Activated CD4-positive, alpha-beta T cell treated with anti-CD3 and anti-CD28 coated beads for 36 hours (primary cell): ENCODE measurements around the gene GPR153. TPM values are rescaled to one million over a fixed set of nuclear protein-coding genes. Genes with fewer than 3 reads are reported as not detected.
A peak's percentile ranks its signal among the peaks of the same experiment; 100 is the strongest.

Experiments used
- ATAC-seq: fragments of 200-7000 bp; cut with Tn5 transposase; one replicate; pipeline ENCODE4 v1.10.0; 2021; ENCODE audit warnings: mild to moderate bottlenecking, moderate library complexity
- CTCF ChIA-PET: fragments of 350-600 bp; sonication (Branson Sonifier 250); formaldehyde crosslinking; loops from one replicate; lab custom pipeline; 2021; ENCODE audit warnings: antibody characterized with exemption; lab: Charles Lee
- POLR2A ChIA-PET: fragments of 350-600 bp; sonication (Branson Sonifier 250); formaldehyde crosslinking; loops from one replicate; lab custom pipeline; 2021; ENCODE audit warnings: antibody characterized with exemption, inconsistent platforms; lab: Charles Lee
- DNase-seq: peaks from one replicate; pipeline ENCODE4 v3.0.0-alpha.2; 2020
- H3K27ac Mint-ChIP-seq: one replicate; pipeline ENCODE4 v1.8.0; 2021; ENCODE audit warnings: mixed read lengths
- H3K27me3 Mint-ChIP-seq: one replicate; pipeline ENCODE4 v1.8.0; 2021; ENCODE audit warnings: mixed read lengths
- H3K36me3 Mint-ChIP-seq: one replicate; pipeline ENCODE4 v1.8.0; 2021; ENCODE audit warnings: low read depth, mixed read lengths
- H3K4me1 Mint-ChIP-seq: one replicate; pipeline ENCODE4 v1.8.0; 2021; ENCODE audit warnings: mixed read lengths
- H3K4me3 Mint-ChIP-seq: one replicate; pipeline ENCODE4 v1.8.0; 2021; ENCODE audit warnings: mild to moderate bottlenecking, moderate library complexity, mixed read lengths
- H3K9me3 Mint-ChIP-seq: one replicate; pipeline ENCODE4 v1.8.0; 2021; ENCODE audit warnings: low read depth, mixed read lengths
- intact Hi-C, 2 experiments: fragments of 100-400 bp; cut with DNase I in 1 of 2; cut with micrococcal nuclease in 1 of 2; formaldehyde crosslinking; loops; one replicate each; pipeline versions ENCODE4 v1.14.2 to v1.15.1; 2022 to 2024; cut with DNase I, micrococcal nuclease
- total RNA-seq, 2 experiments: library from RNA; stranded (reverse); gene quantifications; one replicate each; pipeline ENCODE4 v1.2.3, GENCODE V29; 2021

The GPR153 gene
- total RNA-seq, 2 experiments from 2014 or later: 0.16 to 0.25 TPM

DNA sequence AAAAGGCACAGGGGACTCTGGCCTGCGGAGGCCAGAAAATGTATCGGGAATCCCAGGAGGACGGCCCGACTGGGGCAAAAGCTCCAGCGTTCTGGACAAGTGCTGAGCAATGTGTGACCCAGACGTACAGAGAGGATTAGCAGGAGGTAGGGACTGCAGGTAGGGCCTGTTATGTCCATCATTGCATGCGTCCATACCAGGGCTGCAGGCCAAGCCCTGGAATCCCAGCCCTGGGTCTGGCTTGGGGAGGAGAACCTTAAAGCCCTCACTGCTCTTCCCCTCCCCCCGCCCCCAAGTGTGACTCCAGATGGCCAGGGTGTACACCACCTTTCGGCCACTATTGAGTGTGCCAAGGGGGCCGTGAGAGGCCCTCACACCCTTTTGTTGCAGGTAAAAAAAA, 53.0 kb downstream of the GPR153 start:
- ATAC-seq (no peak), DNase-seq (no peak)
- H3K27me3 Mint-ChIP-seq: peaks cover 11% of the 10 kb centered on the region
- H3K4me1 Mint-ChIP-seq: peaks cover 3% of the 10 kb centered on the region
- no peak overlapping the region for H3K27ac Mint-ChIP-seq
- CTCF ChIA-PET: interaction anchor here (1.1 to 1.4 kb wide), 3 partner anchors 23 to 199 kb away, joined by 3 to 4 read pairs (median 3); no protein-coding TSS in a partner anchor
- H3K9me3 Mint-ChIP-seq: no peaks in the 10 kb centered on the region
- POLR2A ChIA-PET: interaction anchor here (0.7 kb wide), 2 partner anchors 27 to 341 kb away, joined by 3 to 6 read pairs; no protein-coding TSS in a partner anchor
- intact Hi-C loops: no loop called here
- H3K36me3 Mint-ChIP-seq: no peaks in the 10 kb centered on the region
- H3K4me3 Mint-ChIP-seq: no peak overlapping the region

DNA sequence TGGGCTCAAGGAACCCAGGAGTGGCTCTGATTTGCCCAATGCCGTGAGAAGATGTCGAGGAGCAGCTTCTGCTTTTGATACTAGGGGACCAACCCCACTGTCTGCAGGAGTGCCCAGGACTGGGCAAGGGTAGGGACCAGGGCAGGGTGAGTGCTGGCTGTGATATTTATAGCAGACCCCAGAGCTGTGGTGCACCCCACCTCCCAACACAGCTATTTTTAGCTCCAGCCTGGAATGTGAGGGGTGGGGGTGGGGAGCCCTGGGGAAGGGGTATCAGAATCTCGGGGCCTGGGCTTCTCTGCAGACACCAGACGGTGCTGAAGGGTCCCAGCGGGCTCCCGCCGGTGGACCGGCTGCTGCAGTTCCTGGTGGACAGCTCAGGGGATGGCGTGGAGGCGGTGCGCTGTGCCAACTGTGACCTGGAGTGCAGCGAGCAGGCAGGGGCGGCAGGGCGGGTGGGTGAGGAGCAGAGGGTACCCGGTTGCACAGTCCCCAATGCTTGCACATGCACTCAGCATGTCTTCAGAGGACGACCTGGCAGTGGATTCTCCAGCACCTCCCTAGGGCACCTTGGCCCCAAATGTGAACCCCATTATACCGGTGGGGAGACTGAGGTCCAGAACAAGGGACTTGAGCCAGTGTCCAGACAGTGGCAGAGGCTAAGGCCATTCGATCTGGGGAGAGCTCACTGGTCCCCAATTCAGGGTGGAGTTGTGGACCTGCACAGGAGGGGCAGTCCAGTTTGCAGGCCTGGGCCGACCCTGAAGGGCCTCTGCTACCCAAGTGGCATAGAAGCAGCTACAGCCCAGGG, 53.6 kb downstream of the GPR153 start:
- intact Hi-C loops: no loop called here
- H3K4me1 Mint-ChIP-seq: peaks cover 3% of the 10 kb centered on the region

DNA sequence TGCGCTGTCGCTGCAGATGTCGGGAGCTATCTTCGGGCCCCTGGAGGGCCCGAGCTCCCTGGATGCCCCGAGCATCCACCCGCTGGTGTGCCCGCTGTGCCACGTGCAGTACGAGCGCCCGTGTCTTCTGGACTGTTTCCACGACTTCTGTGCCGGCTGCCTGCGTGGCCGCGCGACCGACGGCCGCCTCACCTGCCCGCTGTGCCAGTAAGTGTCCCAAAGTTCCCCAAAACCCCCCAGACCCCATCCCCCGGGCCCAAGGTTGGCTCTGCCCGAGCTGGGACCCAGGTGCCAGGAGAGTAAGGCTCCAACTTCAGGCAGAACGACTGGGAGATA, 54.4 kb downstream of the GPR153 start:
- Mint-ChIP-seq H3K27ac (no peak overlapping the region), H3K9me3 (no peaks in the 10 kb centered on the region), H3K4me3 (peak overlapping the region; percentile 77), H3K4me1 (peaks cover 3% of the 10 kb centered on the region), H3K27me3 (peaks cover 8% of the 10 kb centered on the region), H3K36me3 (no peaks in the 10 kb centered on the region)
- POLR2A ChIA-PET: interaction anchor here (0.9 to 1.1 kb wide), 3 partner anchors 17 to 28 kb away, joined by 3 to 4 read pairs (median 4); no protein-coding TSS in a partner anchor
- DNase-seq (no peak), ATAC-seq (peak; percentile 8)
- CTCF ChIA-PET: interaction anchor here (0.6 to 1.8 kb wide), 11 partner anchors 9 to 323 kb away, joined by 3 to 6 read pairs (median 4); no protein-coding TSS in a partner anchor
- intact Hi-C loops: loop anchor here in 1 of 2 experiments (1.0 kb wide), 1 partner anchor 29 kb away; the partner anchor contains the start of gene ICMT

More for the DNA sequence above, 53.6 kb downstream of the GPR153 start:
- Mint-ChIP-seq H3K36me3 (no peaks in the 10 kb centered on the region), H3K9me3 (no peaks in the 10 kb centered on the region), H3K4me3 (peak overlapping the region; percentile 77), H3K27ac (no peak overlapping the region), H3K27me3 (peaks cover 8% of the 10 kb centered on the region)
- POLR2A ChIA-PET: interaction anchor here (0.9 to 1.1 kb wide), 2 partner anchors 21 to 28 kb away, joined by 3 to 4 read pairs; no protein-coding TSS in a partner anchor
- CTCF ChIA-PET: interaction anchor here (0.7 to 1.8 kb wide), 7 partner anchors 22 to 39 kb away, joined by 3 to 5 read pairs (median 4); no protein-coding TSS in a partner anchor
- DNase-seq: no peak
- no peak for ATAC-seq

DNA sequence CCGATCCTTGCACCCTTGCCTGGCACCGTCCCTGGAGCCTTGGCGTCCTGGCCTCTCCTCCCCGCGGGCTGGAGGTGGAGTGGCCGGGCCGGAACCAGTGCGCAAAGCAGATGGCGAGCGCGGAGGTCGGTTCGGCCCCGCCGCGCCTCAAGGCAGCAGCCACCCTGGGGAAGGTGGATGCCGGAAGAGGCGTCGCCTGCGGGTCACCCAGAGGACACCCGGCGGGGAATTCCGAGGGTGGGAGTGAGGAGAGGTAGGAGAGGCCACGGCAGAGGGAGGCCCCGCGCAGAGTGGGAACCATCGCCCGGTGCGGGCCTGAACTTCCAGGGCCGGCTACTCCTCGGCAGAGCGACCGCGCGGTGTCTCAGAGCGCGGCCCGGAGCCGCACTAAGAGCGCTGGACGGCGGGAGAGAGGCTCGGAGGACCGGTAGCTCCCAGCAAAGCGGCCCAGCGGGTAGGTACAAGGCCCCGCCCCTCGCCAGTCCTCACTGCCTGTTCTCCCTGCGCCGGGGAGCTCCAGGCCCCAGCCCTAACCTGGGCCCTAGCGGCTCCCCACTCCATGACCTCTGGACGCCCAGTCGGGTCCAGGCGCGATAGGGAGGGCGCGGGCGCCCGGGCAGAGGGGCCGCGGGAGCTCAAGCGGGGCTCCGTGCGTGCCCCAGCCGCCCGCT, 54.9 kb downstream of the GPR153 start, which contains the start of gene RNF207:
Gene RNF207 (plus strand): TSS at position 271 of the 671 bp plus-strand sequence. CDS start 417 bp downstream, outside the sequence.
- POLR2A ChIA-PET: interaction anchor here (1.0 to 1.1 kb wide), 2 partner anchors 16 to 29 kb away, joined by 4 read pairs; no protein-coding TSS in a partner anchor
- Mint-ChIP-seq H3K4me1 (peaks cover 3% of the 10 kb centered on the region), H3K27ac (peak within 1 kb of the TSS; percentile 67), H3K27me3 (peaks cover 8% of the 10 kb centered on the region), H3K9me3 (no peaks in the 10 kb centered on the region), H3K4me3 (peak within 1 kb of the TSS; percentile 77), H3K36me3 (no peaks in the 10 kb centered on the region)
- DNase-seq (peak; percentile 85), ATAC-seq (peak; percentile 75)
- intact Hi-C loops: loop anchor here (1.0 to 2.0 kb wide), 2 partner anchors 29 kb away; partner anchors contain the start of gene ICMT (in 2 of the 2)
- CTCF ChIA-PET: interaction anchor here (0.6 to 2.3 kb wide), 12 partner anchors 8 to 323 kb away, joined by 3 to 10 read pairs (median 4); no protein-coding TSS in a partner anchor

DNA sequence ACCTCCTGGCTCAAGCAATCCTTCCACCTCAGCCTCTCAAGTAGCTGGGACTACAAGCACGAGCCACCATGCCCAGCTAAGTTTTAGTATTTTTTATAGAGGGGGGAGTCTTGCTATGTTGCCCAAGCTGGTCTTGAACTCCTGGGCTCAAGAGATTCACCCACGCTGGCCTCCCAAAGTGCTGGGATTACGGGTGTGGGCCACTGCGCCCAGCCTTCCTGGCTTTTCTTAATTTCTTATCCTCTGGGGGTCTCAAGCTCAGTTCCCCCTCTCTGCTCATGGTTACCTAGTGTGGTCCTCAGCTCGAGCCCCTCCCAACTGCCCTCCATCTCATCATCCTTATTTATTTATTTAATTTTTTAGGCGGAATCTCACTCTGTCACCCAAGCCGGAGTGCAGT, 58.6 kb downstream of the GPR153 start:
- ATAC-seq (no peak), DNase-seq (no peak)
- H3K4me1 Mint-ChIP-seq: peaks cover 26% of the 10 kb centered on the region
- POLR2A ChIA-PET: no interaction called here
- intact Hi-C loops: loop anchor here in 1 of 2 experiments (5.0 kb wide), 1 partner anchor 95 kb away; no protein-coding TSS in a partner anchor
- no peak overlapping the region for H3K27ac Mint-ChIP-seq
- H3K9me3 Mint-ChIP-seq: no peaks in the 10 kb centered on the region
- CTCF ChIA-PET: interaction anchor here (0.6 to 1.6 kb wide), 4 partner anchors 12 to 460 kb away, joined by 3 to 9 read pairs (median 4); no protein-coding TSS in a partner anchor
- peaks cover 16% of the 10 kb centered on the region for H3K36me3 Mint-ChIP-seq
- H3K4me3 Mint-ChIP-seq: no peak overlapping the region
- H3K27me3 Mint-ChIP-seq: no peaks in the 10 kb centered on the region

DNA sequence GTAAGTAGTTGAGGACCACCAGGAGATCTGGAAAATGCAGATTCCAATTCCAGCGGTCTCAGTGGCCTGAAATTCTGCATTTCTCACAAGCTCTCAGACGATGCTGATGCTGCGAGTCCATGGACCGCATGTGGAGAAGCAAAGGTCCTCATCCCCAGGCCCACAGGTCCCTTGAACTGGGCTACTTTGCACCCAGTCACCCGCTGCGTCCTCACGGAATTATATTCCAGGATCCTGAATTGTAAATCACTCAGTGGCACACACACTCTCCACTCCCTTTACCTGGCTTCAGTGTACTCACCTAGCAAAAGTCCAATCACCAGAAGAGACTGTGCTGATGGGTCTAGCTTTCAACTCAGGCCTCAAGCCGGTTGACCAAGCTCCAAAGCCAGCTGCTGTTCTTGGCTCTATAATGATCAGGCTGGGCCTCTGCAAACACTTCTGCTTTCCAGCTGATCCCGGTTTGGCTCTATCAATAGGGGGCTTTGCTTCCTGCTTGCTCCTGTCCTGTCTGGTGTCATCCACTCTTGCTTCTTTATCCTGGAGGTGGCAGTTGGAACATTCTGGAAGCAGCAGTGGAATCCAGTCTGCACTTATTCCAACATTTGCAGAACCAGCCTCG, 60.6 kb downstream of the GPR153 start:
- intact Hi-C loops: loop anchor here in 1 of 2 experiments (5.0 kb wide), 1 partner anchor 93 kb away; no protein-coding TSS in a partner anchor

DNA sequence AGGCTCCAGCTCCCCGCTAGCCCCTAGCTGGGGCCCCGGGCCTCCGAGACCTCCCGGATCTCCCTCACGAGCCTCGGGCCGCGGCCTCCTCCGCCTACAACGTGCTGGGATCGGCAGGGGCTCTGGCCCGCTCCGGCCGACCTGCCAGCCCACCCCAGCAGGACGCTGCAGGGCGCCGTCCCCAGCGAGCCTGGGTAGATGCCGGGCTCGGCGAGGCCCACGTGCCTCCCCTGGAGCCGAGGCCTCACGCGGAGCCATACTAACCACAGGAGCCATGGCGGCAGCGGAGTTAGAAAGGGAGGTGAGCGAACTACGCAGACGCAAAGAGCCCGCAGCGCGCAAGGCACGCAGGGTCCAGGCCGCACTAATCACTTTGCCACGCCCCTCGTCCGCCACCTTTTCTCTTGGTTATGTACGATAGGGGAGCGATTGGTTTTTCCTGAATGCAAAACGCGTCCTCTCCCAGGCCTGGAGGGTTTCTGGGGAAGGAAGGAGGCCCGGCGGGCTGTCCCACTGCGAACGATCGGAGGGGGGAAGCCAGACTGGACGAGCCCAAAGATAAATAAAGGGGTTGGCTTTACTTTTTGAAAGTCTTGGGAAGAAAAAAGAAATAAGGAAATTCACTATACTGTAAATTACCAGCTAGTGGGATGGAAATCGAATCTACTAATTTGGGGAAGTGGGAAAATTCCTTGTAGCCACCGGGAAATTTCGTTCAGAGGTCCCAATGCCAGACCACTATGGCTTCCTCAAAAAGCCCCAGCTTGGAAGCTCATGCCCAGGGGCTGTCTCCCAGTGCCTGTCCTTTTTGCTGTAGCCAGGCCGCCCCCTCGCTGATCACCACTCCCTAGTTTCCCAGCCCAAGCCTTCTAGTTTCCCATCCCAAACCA, 61.4 kb downstream of the GPR153 start, which contains the start of gene RPL22:
Gene RPL22 (minus strand): TSS at position 298 of the 890 bp plus-strand sequence. CDS start 22 bp downstream, at position 276.
- H3K4me1 Mint-ChIP-seq: peaks cover 39% of the 10 kb centered on the region
- no peaks in the 10 kb centered on the region for H3K27me3 Mint-ChIP-seq
- intact Hi-C loops: loop anchor here (1.0 to 5.0 kb wide), 10 partner anchors 36 to 585 kb away; partner anchors contain the start of genes NPHP4 (in 2 of the 2), ACOT7 (in 1 of the 2), ICMT (in 1 of the 2) and KLHL21 (in 1 of the 2)
- DNase-seq: peak; percentile 99
- H3K9me3 Mint-ChIP-seq: no peaks in the 10 kb centered on the region
- H3K27ac Mint-ChIP-seq: peak within 1 kb of the TSS; percentile 96
- CTCF ChIA-PET: interaction anchor here (0.6 to 1.2 kb wide), 3 partner anchors 86 to 290 kb away, joined by 3 to 4 read pairs (median 3); no protein-coding TSS in a partner anchor
- POLR2A ChIA-PET: interaction anchor here (0.7 to 1.0 kb wide), 2 partner anchors 14 to 645 kb away, joined by 3 to 4 read pairs; no protein-coding TSS in a partner anchor
- ATAC-seq: peak; percentile 99
- H3K4me3 Mint-ChIP-seq: peak within 1 kb of the TSS; percentile 99
- H3K36me3 Mint-ChIP-seq: peaks cover 33% of the 10 kb centered on the region

More for the DNA sequence above, 60.6 kb downstream of the GPR153 start:
- no peak for ATAC-seq
- peaks cover 30% of the 10 kb centered on the region for H3K36me3 Mint-ChIP-seq
- no peaks in the 10 kb centered on the region for H3K9me3 Mint-ChIP-seq
- H3K4me1 Mint-ChIP-seq: peaks cover 39% of the 10 kb centered on the region
- H3K4me3 Mint-ChIP-seq: peak overlapping the region; percentile 99
- no peak for DNase-seq
- POLR2A ChIA-PET: interaction anchor here (0.7 kb wide), 1 partner anchor 644 kb away, joined by 4 read pairs; no protein-coding TSS in a partner anchor
- H3K27ac Mint-ChIP-seq: peak overlapping the region; percentile 95
- no peaks in the 10 kb centered on the region for H3K27me3 Mint-ChIP-seq
- CTCF ChIA-PET: interaction anchor here (0.5 to 1.2 kb wide), 4 partner anchors 44 to 289 kb away, joined by 3 to 4 read pairs (median 3); no protein-coding TSS in a partner anchor

DNA sequence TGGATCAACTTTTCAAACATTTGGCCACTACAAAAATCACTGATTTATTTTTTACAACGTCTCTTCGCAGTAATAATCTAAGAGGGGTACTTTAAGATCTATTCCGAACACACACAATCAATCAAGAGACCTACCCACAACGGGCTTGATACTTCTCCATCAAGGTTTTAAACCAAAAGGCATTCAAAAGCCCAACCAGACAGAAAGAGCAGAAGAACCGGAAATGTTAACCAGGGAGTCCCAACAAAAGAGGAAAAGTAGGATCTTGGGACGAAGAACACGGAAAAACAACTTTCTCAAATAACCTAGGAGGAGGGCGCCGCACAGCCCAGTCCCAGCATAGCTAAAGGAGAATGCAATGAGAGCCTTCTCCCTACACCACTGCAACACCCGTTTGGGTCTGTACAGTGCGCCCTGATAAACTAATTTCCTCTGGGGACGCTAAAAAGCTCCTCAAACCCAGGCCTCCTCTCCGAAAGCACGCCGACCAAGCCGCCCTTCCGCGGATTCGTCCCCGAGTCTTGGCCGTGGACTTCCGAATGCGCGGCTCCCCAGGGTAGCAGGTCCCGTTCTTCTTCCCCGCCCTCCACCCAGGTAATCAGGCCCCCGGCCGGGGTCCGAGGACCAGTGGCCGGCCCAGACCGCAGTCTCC, 62.1 kb downstream of the GPR153 start:
- ATAC-seq: peak; percentile 5
- ChIA-PET CTCF (interaction anchor here (1.6 kb wide), 1 partner anchor 8 kb away, joined by 3 read pairs; no protein-coding TSS in a partner anchor), POLR2A (interaction anchor here (0.7 to 1.6 kb wide), 4 partner anchors 13 to 206 kb away, joined by 3 to 8 read pairs (median 4); no protein-coding TSS in a partner anchor)
- DNase-seq: peak; percentile 49
- peaks cover 39% of the 10 kb centered on the region for H3K4me1 Mint-ChIP-seq
- intact Hi-C loops: loop anchor here (1.0 to 5.0 kb wide), 9 partner anchors 37 to 586 kb away; partner anchors contain the start of genes NPHP4 (in 2 of the 2), ACOT7 (in 1 of the 2), ICMT (in 1 of the 2) and KLHL21 (in 1 of the 2)
- H3K27ac Mint-ChIP-seq: peak overlapping the region; percentile 96
- H3K9me3 Mint-ChIP-seq: no peaks in the 10 kb centered on the region
- H3K36me3 Mint-ChIP-seq: peaks cover 40% of the 10 kb centered on the region
- no peaks in the 10 kb centered on the region for H3K27me3 Mint-ChIP-seq
- peak overlapping the region; percentile 99 for H3K4me3 Mint-ChIP-seq
